IMR-90 (cell line): Measurements from ENCODE around the gene AHCYL2. TPM values are rescaled to one million over a fixed set of nuclear protein-coding genes. Genes with fewer than 3 reads are reported as not detected.
"Not testable (repeated sequence)": the region's sequence is repeated elsewhere in the genome, so short reads cannot be mapped to it uniquely, and the experiment has no call there.

Source experiments
- ATAC-seq: fragments of 200-7000 bp; cut with Tn5 transposase; 2 replicates; pipeline ENCODE4 v1.9.1; 2020; ENCODE audit warnings: low read depth, mild to moderate bottlenecking, moderate library complexity
- BruUV-seq: library from RNA; stranded (reverse); fragments of 400-500 nt; replicated peaks from 2 replicates; lab custom pipeline; 2021; lab: Mats Ljungman, UMichigan
- CTCF ChIA-PET: fragments of 300-600 bp; formaldehyde crosslinking; extraction: SDS; loops from one replicate; lab custom pipeline; 2021; ENCODE audit warnings: antibody characterized with exemption; lab: Yijun Ruan, JAX
- POLR2A ChIA-PET: fragments of 300-600 bp; sonication (Branson Sonifier 250); formaldehyde crosslinking; loops from one replicate; lab custom pipeline; 2022; ENCODE audit warnings: antibody characterized with exemption; ENCODE audit not compliant: unreplicated experiment; lab: Charles Lee
- DNase-seq: peaks from one replicate; pipeline ENCODE4 v3.0.0; 2013
- H2AFZ ChIP-seq: replicated peaks from 2 replicates; pipeline ENCODE3; 2013; ENCODE audit warnings: low read length, mild to moderate bottlenecking; ENCODE audit not compliant: poor library complexity
- H2AK5ac ChIP-seq: 2 replicates; pipeline ENCODE4 v1.6.1; 2013; ENCODE audit warnings: low read depth, low read length, inconsistent platforms
- H2AK9ac ChIP-seq: replicated peaks from 2 replicates; pipeline ENCODE3; 2013; ENCODE audit warnings: mild to moderate bottlenecking, low read depth, low read length, moderate library complexity; ENCODE audit not compliant: poor library complexity
- H2BK120ac ChIP-seq: 2 replicates; pipeline ENCODE4 v1.6.1; 2013; ENCODE audit warnings: low read depth, low read length, inconsistent platforms
- H2BK15ac ChIP-seq: 3 replicates; pipeline ENCODE4 v1.6.1; 2013; ENCODE audit warnings: low read depth, low read length, inconsistent platforms
- H2BK20ac ChIP-seq: 2 replicates; pipeline ENCODE4 v1.6.1; 2013; ENCODE audit warnings: low read depth, mild to moderate bottlenecking, inconsistent platforms, low read length, moderate library complexity
- H2BK5ac ChIP-seq: 2 replicates; pipeline ENCODE4 v1.6.1; 2013; ENCODE audit warnings: mild to moderate bottlenecking, low read depth, low read length, inconsistent platforms; ENCODE audit not compliant: poor library complexity, severe bottlenecking
- H3K14ac ChIP-seq: replicated peaks from 2 replicates; pipeline ENCODE4 v1.6.1; 2013; ENCODE audit warnings: low read depth, low read length, inconsistent platforms
- H3K18ac ChIP-seq: 2 replicates; pipeline ENCODE4 v1.6.1; 2013; ENCODE audit warnings: low read depth, low read length, control low read depth
- H3K23ac ChIP-seq: 2 replicates; pipeline ENCODE4 v1.6.1; 2013; ENCODE audit warnings: low read depth, low read length, inconsistent platforms
- H3K27ac ChIP-seq: 2 replicates; pipeline ENCODE4 v1.5.1; 2013; ENCODE audit warnings: mild to moderate bottlenecking, control low read depth, low read length; ENCODE audit not compliant: insufficient read depth
- H3K27me3 ChIP-seq: 2 replicates; pipeline ENCODE4 v1.6.1; 2013; ENCODE audit warnings: low read length; ENCODE audit not compliant: control insufficient read depth, insufficient read depth
- H3K36me3 ChIP-seq: 2 replicates; pipeline ENCODE4 v1.6.1; 2013; ENCODE audit warnings: low read length, mixed read lengths; ENCODE audit not compliant: control insufficient read depth, insufficient read depth
- H3K4ac ChIP-seq: 2 replicates; pipeline ENCODE4 v1.6.1; 2013; ENCODE audit warnings: low read depth, low read length, inconsistent platforms
- H3K4me1 ChIP-seq: 2 replicates; pipeline ENCODE4 v1.6.1; 2013; ENCODE audit warnings: low read length, mixed read lengths; ENCODE audit not compliant: control insufficient read depth, insufficient read depth
- H3K4me2 ChIP-seq: 2 replicates; pipeline ENCODE4 v1.6.1; 2013; ENCODE audit warnings: low read depth, mild to moderate bottlenecking, control low read depth, low read length, moderate library complexity
- H3K4me3 ChIP-seq: 2 replicates; pipeline ENCODE4 v1.5.1; 2013; ENCODE audit warnings: low read depth, mild to moderate bottlenecking, control low read depth, low read length, moderate library complexity; ENCODE audit not compliant: insufficient read depth
- H3K56ac ChIP-seq: 2 replicates; pipeline ENCODE4 v1.6.1; 2013; ENCODE audit warnings: low read length, inconsistent platforms; ENCODE audit not compliant: insufficient read depth; ENCODE audit errors: extremely low read depth
- H3K79me1 ChIP-seq, 2 experiments: 2 replicates each; pipeline ENCODE4 v1.6.1; 2013; ENCODE audit warnings: low read length in 2 of 2, inconsistent platforms in 1 of 2, low read depth in 1 of 2
- H3K9ac ChIP-seq: 2 replicates; pipeline ENCODE4 v1.6.1; 2013; ENCODE audit warnings: low read depth, low read length, control low read depth
- H3K9me1 ChIP-seq: 2 replicates; pipeline ENCODE4 v1.6.1; 2013; ENCODE audit warnings: low read length, inconsistent platforms; ENCODE audit not compliant: insufficient read depth
- H3K9me3 ChIP-seq: 2 replicates; pipeline ENCODE4 v1.6.1; 2013; ENCODE audit warnings: low read length; ENCODE audit not compliant: control insufficient read depth, insufficient read depth
- H4K20me1 ChIP-seq: 2 replicates; pipeline ENCODE4 v1.6.1; 2013; ENCODE audit warnings: low read length, inconsistent platforms; ENCODE audit not compliant: insufficient read depth
- H4K5ac ChIP-seq: 2 replicates; pipeline ENCODE4 v1.6.1; 2013; ENCODE audit warnings: mild to moderate bottlenecking, low read depth, low read length, control low read depth
- H4K8ac ChIP-seq, 2 experiments: 2 replicates each; pipeline ENCODE4 v1.6.1; 2013; ENCODE audit warnings: low read depth in 2 of 2, low read length in 2 of 2, control low read depth in 1 of 2, inconsistent platforms in 1 of 2
- H4K91ac ChIP-seq: 2 replicates; pipeline ENCODE4 v1.6.1; 2013; ENCODE audit warnings: low read depth, low read length, inconsistent platforms; ENCODE audit not compliant: insufficient read depth
- CEBPB ChIP-seq: IDR thresholded peaks from 2 replicates; pipeline ENCODE4 v1.6.1; 2012; ENCODE audit warnings: low read depth, low read length, improper control_type of control experiment
- CTCF ChIP-seq: conservative IDR thresholded peaks from 2 replicates; pipeline ENCODE4 v1.5.1; 2012; ENCODE audit warnings: mild to moderate bottlenecking, low read depth, low read length, improper control_type of control experiment
- MAFK ChIP-seq: IDR thresholded peaks from 2 replicates; pipeline ENCODE4 v1.6.1; 2012; ENCODE audit warnings: low read depth, low read length, improper control_type of control experiment
- RFX5 ChIP-seq: IDR thresholded peaks from 2 replicates; pipeline ENCODE4 v1.8.0; 2012; ENCODE audit warnings: low read depth, mild to moderate bottlenecking, low read length, moderate library complexity
- SMC3 ChIP-seq: fragments of 150-350 bp; IDR thresholded peaks from 2 replicates; pipeline ENCODE4 v1.6.1; 2016; ENCODE audit warnings: low read depth, mild to moderate bottlenecking, antibody characterized with exemption, low read length, moderate library complexity
- USF2 ChIP-seq: fragments of 150-350 bp; IDR thresholded peaks from 2 replicates; pipeline ENCODE4 v1.6.1; 2017; ENCODE audit warnings: mild to moderate bottlenecking, antibody characterized with exemption, low read length, low read depth
- WGBS, 2 experiments: methylation state at CpG; one replicate each; pipeline versions ENCODE4 v1.1.5 to v1.1.7; 2013; ENCODE audit warnings: missing lambda C conversion rate in 2 of 2; ENCODE audit not compliant: insufficient read length in 1 of 2; ENCODE audit errors: extremely low coverage in 2 of 2; 5-methylcytosine and 5-hydroxymethylcytosine counted together
- dilution Hi-C: fragments of 300-500 bp; cut with HindIII; formaldehyde crosslinking; loops from one replicate; pipeline ENCODE4 v1.14.3; 2018; ENCODE audit warnings: low sequenced_read_pairs; ENCODE audit not compliant: unreplicated experiment
- in situ Hi-C: fragments of 300-500 bp; cut with MboI; formaldehyde crosslinking; loops from 3 replicates; pipeline ENCODE4 v1.14.3; 2019; ENCODE audit warnings: low sequenced_read_pairs, inconsistent platforms, mixed read lengths
- intact Hi-C: fragments of 100-400 bp; cut with micrococcal nuclease; formaldehyde crosslinking; loops from 2 replicates; pipeline ENCODE4 v1.10.0; 2022
- polyA plus RNA-seq, 3 experiments: library from polyadenylated mRNA; depleted of rRNA; stranded (reverse); fragments of >200 nt; gene quantifications; 2 replicates each; pipeline ENCODE4 v1.2.3, GENCODE V29; 2012; ENCODE audit warnings: low replicate concordance in 1 of 3
- total RNA-seq: library from RNA; depleted of rRNA; stranded (reverse); fragments of >200 nt; gene quantifications from 2 replicates; pipeline ENCODE4 v1.2.3, GENCODE V29; 2012

Gene AHCYL2
- total and polyA plus RNA-seq, 2 of the 4 experiments (the other 2 are of a cell fraction): 5.7 to 7.6 TPM

- TF ChIP-seq USF2 (no peak), SMC3 (no peak), MAFK (no peak), CTCF (no peak), CEBPB (no peak), RFX5 (no peak)
- no peak overlapping the region for H4K91ac ChIP-seq
- intact Hi-C loops (no loop called here), in situ Hi-C loops (no loop called here), dilution Hi-C loops (no loop called here)
- no peak overlapping the region for H2BK5ac ChIP-seq
- no peaks in the 10 kb centered on the region for H3K27me3 ChIP-seq
- POLR2A ChIA-PET: no interaction called here
- H3K56ac ChIP-seq: no peak overlapping the region
- no TSS peak for BruUV-seq
- no peak overlapping the region for H3K4me3 ChIP-seq
- no peaks in the 10 kb centered on the region for H3K9me1 ChIP-seq
- H3K18ac ChIP-seq: no peak overlapping the region
- H3K14ac ChIP-seq: no peak overlapping the region
- no peak overlapping the region for H2BK20ac ChIP-seq
- H3K4me2 ChIP-seq: no peak overlapping the region
- no peak overlapping the region for H2BK120ac ChIP-seq
- CTCF ChIA-PET: no interaction called here
- no peak overlapping the region for H4K5ac ChIP-seq
- H2AFZ ChIP-seq: no peak overlapping the region
- H3K36me3 ChIP-seq: no peaks in the 10 kb centered on the region
- DNase-seq (no peak), ATAC-seq (no peak)
- no peak overlapping the region for H3K4ac ChIP-seq
- no peak overlapping the region for H2AK5ac ChIP-seq
- no peak overlapping the region for H2BK15ac ChIP-seq
- no peaks in the 10 kb centered on the region for H4K20me1 ChIP-seq
- H2AK9ac ChIP-seq: no peak overlapping the region
- no peak overlapping the region for H4K8ac ChIP-seq
- 0 out of 2 replicates have a peak, but pooled peaks cover 2% of the 10 kb centered on the region for H3K9me3 ChIP-seq
- no peaks in the 10 kb centered on the region for H3K79me1 ChIP-seq
- WGBS, 2 experiments: no CpG with 5 or more reads among the region's 2 CpGs
- no peak overlapping the region for H3K27ac ChIP-seq
- H3K9ac ChIP-seq: no peak overlapping the region
- no peak overlapping the region for H3K23ac ChIP-seq
- peaks cover 2% of the 10 kb centered on the region; the same call in 1 of the 2 replicates for H3K4me1 ChIP-seq
Measured at GRCh38 chr7:129443612-129444011, 218.8 kb downstream of the AHCYL2 start.

GRCh38 chr7:129444776-129445175, 219.9 kb downstream of the AHCYL2 start:
- H3K23ac ChIP-seq, H3K36me3 ChIP-seq, H3K79me1 ChIP-seq, intact Hi-C loops, H3K9ac ChIP-seq, H3K4me1 ChIP-seq, H3K4ac ChIP-seq, DNase-seq, H2AFZ ChIP-seq, H4K8ac ChIP-seq, H3K27me3 ChIP-seq, H3K27ac ChIP-seq, H3K18ac ChIP-seq, H3K56ac ChIP-seq, H2AK9ac ChIP-seq, H2AK5ac ChIP-seq, H4K91ac ChIP-seq, H4K20me1 ChIP-seq, POLR2A ChIA-PET, BruUV-seq, H3K4me2 ChIP-seq, in situ Hi-C loops, H2BK20ac ChIP-seq, H3K9me1 ChIP-seq, H4K5ac ChIP-seq, H2BK120ac ChIP-seq, H3K9me3 ChIP-seq, H3K14ac ChIP-seq, H3K4me3 ChIP-seq, H2BK5ac ChIP-seq, ATAC-seq, CTCF ChIA-PET, H2BK15ac ChIP-seq, dilution Hi-C loops: not testable (repeated sequence)
- WGBS, 2 experiments: no CpG with 5 or more reads among the region's 5 CpGs
